H1 (cell line): Measurements from ENCODE around the gene CEACAM21. TPM values are rescaled to one million over a fixed set of nuclear protein-coding genes. Genes with fewer than 3 reads are reported as not detected.

Experiments used
- CTCF ChIA-PET: fragments of 300-600 bp; sonication (Branson Sonifier 250); formaldehyde crosslinking; loops from one replicate; lab custom pipeline; 2021; ENCODE audit not compliant: partially characterized antibody; lab: Charles Lee
- POLR2A ChIA-PET: fragments of 300-600 bp; sonication (Branson Sonifier 250); formaldehyde crosslinking; loops from one replicate; lab custom pipeline; 2021; ENCODE audit warnings: inconsistent platforms; ENCODE audit not compliant: partially characterized antibody; lab: Charles Lee
- DNase-seq, 2 experiments: peaks; one replicate each; pipeline versions ENCODE4 v3.0.0 to v3.0.0-alpha.2; 2010 to 2022; ENCODE audit warnings: low spot score in 2 of 2, low read depth in 1 of 2, mixed read lengths in 1 of 2
- FAIRE-seq: peaks from 2 replicates; lab custom pipeline; 2011; peaks lifted over from hg19 to GRCh38; lab: Jason Lieb, UNC
- H2AFZ ChIP-seq: 2 replicates; pipeline ENCODE4 v1.8.1; 2012; ENCODE audit warnings: low read length, inconsistent platforms
- H2AK5ac ChIP-seq: 2 replicates; pipeline ENCODE4 v1.6.1; 2013; ENCODE audit warnings: low read depth, low read length
- H2BK120ac ChIP-seq: replicated peaks from 2 replicates; pipeline ENCODE3; 2013; ENCODE audit warnings: low read depth, low read length, inconsistent platforms
- H2BK12ac ChIP-seq: 2 replicates; pipeline ENCODE4 v1.6.1; 2013; ENCODE audit warnings: low read depth, low read length
- H2BK15ac ChIP-seq: 2 replicates; pipeline ENCODE4 v1.6.1; 2013; ENCODE audit warnings: low read length
- H2BK20ac ChIP-seq: 2 replicates; pipeline ENCODE4 v1.6.1; 2013; ENCODE audit warnings: low read length
- H2BK5ac ChIP-seq: 2 replicates; pipeline ENCODE4 v1.6.1; 2013; ENCODE audit warnings: low read depth, low read length
- H3K14ac ChIP-seq: 2 replicates; pipeline ENCODE4 v1.6.1; 2013; ENCODE audit warnings: inconsistent platforms; ENCODE audit not compliant: insufficient read length
- H3K18ac ChIP-seq: 2 replicates; pipeline ENCODE4 v1.6.1; 2013; ENCODE audit warnings: low read length; ENCODE audit errors: extremely low read depth
- H3K23ac ChIP-seq: 2 replicates; pipeline ENCODE4 v1.6.1; 2013; ENCODE audit warnings: inconsistent platforms; ENCODE audit not compliant: insufficient read length
- H3K23me2 ChIP-seq: 2 replicates; pipeline ENCODE4 v1.6.1; 2013; ENCODE audit warnings: low read depth, low read length
- H3K27ac ChIP-seq: 2 replicates; pipeline ENCODE4 v1.6.1; 2011; ENCODE audit warnings: low read depth, low read length, inconsistent platforms
- H3K27me3 ChIP-seq, 4 experiments: replicated peaks in 1 of 4; 1 replicate in 1 of 4; 2 replicates in 3 of 4; pipeline versions ENCODE4 v1.6.1 to v1.8.1; 2011 to 2013; ENCODE audit warnings: low read length in 3 of 4, mild to moderate bottlenecking in 3 of 4, inconsistent platforms in 2 of 4, mixed read lengths in 2 of 4, moderate library complexity in 1 of 4; ENCODE audit not compliant: control insufficient read depth in 3 of 4, insufficient read depth in 3 of 4; ENCODE audit errors: extremely low read depth in 1 of 4
- H3K36me3 ChIP-seq, 4 experiments: 2 replicates each; pipeline versions ENCODE4 v1.6.1 to v1.8.1; 2011 to 2013; ENCODE audit warnings: mild to moderate bottlenecking in 4 of 4, low read length in 3 of 4, moderate library complexity in 2 of 4, control low read depth in 1 of 4, inconsistent platforms in 1 of 4; ENCODE audit not compliant: insufficient read depth in 4 of 4, control insufficient read depth in 2 of 4
- H3K4ac ChIP-seq: replicated peaks from 2 replicates; pipeline ENCODE3; 2013; ENCODE audit warnings: low read length, low read depth, mixed read lengths, inconsistent platforms; ENCODE audit not compliant: insufficient read length
- H3K4me1 ChIP-seq, 4 experiments: replicated peaks in 1 of 4; 1 replicate in 1 of 4; 2 replicates in 3 of 4; pipeline versions ENCODE4 v1.6.1 to v1.8.1; 2011 to 2013; ENCODE audit warnings: low read length in 3 of 4, inconsistent platforms in 2 of 4, mixed read lengths in 1 of 4; ENCODE audit not compliant: insufficient read depth in 4 of 4, control insufficient read depth in 3 of 4
- H3K4me2 ChIP-seq, 2 experiments: 2 replicates each; pipeline versions ENCODE4 v1.6.1 to v1.8.1; 2011 to 2013; ENCODE audit warnings: low read depth in 2 of 2, low read length in 2 of 2, control low read depth in 1 of 2, inconsistent platforms in 1 of 2, mild to moderate bottlenecking in 1 of 2; ENCODE audit not compliant: insufficient read depth in 1 of 2
- H3K4me3 ChIP-seq, 4 experiments: fragments of 200-600, 300-600 bp in 1 of 4; sonication (generic), shearing (Covaris generic), sonication (Bioruptor Twin) in 1 of 4; 2 replicates each; pipeline versions ENCODE4 v1.5.1 to v1.8.1; 2011 to 2016; ENCODE audit warnings: low read length in 4 of 4, low read depth in 3 of 4, control low read depth in 2 of 4, inconsistent platforms in 2 of 4, mild to moderate bottlenecking in 2 of 4, mixed read lengths in 1 of 4, moderate library complexity in 1 of 4; ENCODE audit not compliant: insufficient read depth in 2 of 4; ENCODE audit errors: extremely low read depth in 1 of 4
- H3K56ac ChIP-seq: replicated peaks from 2 replicates; pipeline ENCODE3; 2013; ENCODE audit warnings: low read depth, mild to moderate bottlenecking, mixed read lengths, low read length, inconsistent platforms; ENCODE audit not compliant: insufficient read length
- H3K79me1 ChIP-seq: 2 replicates; pipeline ENCODE4 v1.6.1; 2013; ENCODE audit warnings: low read depth, low read length, control low read depth
- H3K79me2 ChIP-seq, 2 experiments: 2 replicates each; pipeline versions ENCODE4 v1.6.1 to v1.8.1; 2012 to 2013; ENCODE audit warnings: low read length in 2 of 2, mild to moderate bottlenecking in 2 of 2, inconsistent platforms in 1 of 2; ENCODE audit not compliant: insufficient read depth in 2 of 2, control insufficient read depth in 1 of 2
- H3K9ac ChIP-seq, 4 experiments: replicated peaks in 1 of 4; 1 replicate in 1 of 4; 2 replicates in 3 of 4; pipeline versions ENCODE4 v1.6.1 to v1.8.1; 2011 to 2013; ENCODE audit warnings: low read depth in 3 of 4, low read length in 3 of 4, control low read depth in 2 of 4, mild to moderate bottlenecking in 2 of 4, moderate library complexity in 2 of 4, inconsistent platforms in 1 of 4; ENCODE audit errors: extremely low read depth in 1 of 4
- H3K9me3 ChIP-seq, 2 experiments: 2 replicates each; pipeline versions ENCODE4 v1.6.1 to v1.8.1; 2012 to 2013; ENCODE audit warnings: mild to moderate bottlenecking in 2 of 2, moderate library complexity in 2 of 2, control low read depth in 1 of 2, inconsistent platforms in 1 of 2, low read depth in 1 of 2, low read length in 1 of 2, mixed read lengths in 1 of 2; ENCODE audit not compliant: insufficient read depth in 2 of 2
- H4K20me1 ChIP-seq, 2 experiments: replicated peaks in 1 of 2; 2 replicates each; pipeline versions ENCODE3 to v1.8.1; 2011 to 2013; ENCODE audit warnings: inconsistent platforms in 2 of 2, low read length in 2 of 2, mild to moderate bottlenecking in 1 of 2; ENCODE audit not compliant: insufficient read depth in 2 of 2, control insufficient read depth in 1 of 2
- H4K5ac ChIP-seq: 2 replicates; pipeline ENCODE4 v1.6.1; 2013; ENCODE audit warnings: low read length, low read depth, mixed read lengths, inconsistent platforms; ENCODE audit not compliant: insufficient read length
- H4K8ac ChIP-seq: 2 replicates; pipeline ENCODE4 v1.8.0; 2013; ENCODE audit warnings: mild to moderate bottlenecking, moderate library complexity, low read length, inconsistent platforms; ENCODE audit not compliant: insufficient read depth; ENCODE audit errors: extremely low read depth
- H4K91ac ChIP-seq: replicated peaks from 2 replicates; pipeline ENCODE3; 2013; ENCODE audit warnings: low read length, mixed read lengths, inconsistent platforms; ENCODE audit not compliant: insufficient read length
- BRCA1 ChIP-seq: IDR thresholded peaks from 2 replicates; pipeline ENCODE4 v1.6.1; 2012; ENCODE audit warnings: low read depth, low read length, improper control_type of control experiment
- CBX8 ChIP-seq: fragments of 300-800, 300-1000 bp; sonication (generic); IDR thresholded peaks from 2 replicates; pipeline ENCODE4 v1.7.1; 2016; ENCODE audit warnings: low read depth, low read length, borderline replicate concordance
- NANOG ChIP-seq: IDR thresholded peaks from 2 replicates; pipeline ENCODE4 v1.6.1; 2011; ENCODE audit warnings: low read length, low read depth, mild to moderate bottlenecking, inconsistent platforms; ENCODE audit not compliant: insufficient read depth, poor library complexity, severe bottlenecking
- PHF8 ChIP-seq: fragments of 200-600 bp; sonication (generic); conservative IDR thresholded peaks from 2 replicates; pipeline ENCODE4 v1.7.1; 2012; ENCODE audit warnings: low read depth, mild to moderate bottlenecking, inconsistent platforms, low read length, moderate library complexity
- RBBP5 ChIP-seq: IDR thresholded peaks from 2 replicates; pipeline ENCODE4 v1.7.1; 2012; ENCODE audit warnings: low read depth, mild to moderate bottlenecking, inconsistent platforms, low read length, moderate library complexity, borderline replicate concordance
- RXRA ChIP-seq: IDR thresholded peaks from 2 replicates; pipeline ENCODE4 v1.6.1; 2011; ENCODE audit warnings: low read depth, mild to moderate bottlenecking, low read length, moderate library complexity; ENCODE audit not compliant: insufficient read depth
- SUZ12 ChIP-seq: fragments of 200-600 bp; sonication (generic); IDR thresholded peaks from 2 replicates; pipeline ENCODE4 v1.6.1; 2012; ENCODE audit warnings: mild to moderate bottlenecking, inconsistent platforms, low read length, moderate library complexity, mixed read lengths
- WGBS, 2 experiments: shearing (Covaris generic) in 1 of 2; methylation state at CpG; one replicate each; pipeline versions ENCODE4 v1.1.6 to v1.1.7; 2013 to 2015; ENCODE audit warnings: low lambda C conversion rate in 2 of 2, mixed read lengths in 2 of 2, inconsistent platforms in 1 of 2, low coverage in 1 of 2, missing lambda C conversion rate in 1 of 2; ENCODE audit not compliant: insufficient replicate concordance in 2 of 2, insufficient coverage in 1 of 2, insufficient read length in 1 of 2; ENCODE audit errors: extremely low coverage in 1 of 2, missing lambda C conversion rate in 1 of 2; 5-methylcytosine and 5-hydroxymethylcytosine counted together
- polyA plus RNA-seq, 7 experiments: library from polyadenylated mRNA; depleted of rRNA in 3 of 7; stranded (reverse) in 5 of 7; unstranded in 2 of 7; fragments of >200 nt in 5 of 7; fragments of 200-250 nt in 2 of 7; gene quantifications; 1 replicate in 5 of 7; 2 replicates in 1 of 7; 4 replicates in 1 of 7; pipeline versions ENCODE4 v1.2.1 to v1.2.3, GENCODE V29; 2011 to 2013; ENCODE audit warnings: missing spikeins in 2 of 7, mixed read lengths in 2 of 7
- total RNA-seq: library from RNA; stranded (reverse); fragmentation: NEBNext Ultra II Directional; extraction: Animal tissue kit (Norgen Biotek cat#: 25700); gene quantifications from 2 replicates; pipeline ENCODE4 v1.2.1, GENCODE V29; 2021
- TF ChIP-seq, protein P1 (sequence below): IDR thresholded peaks from 2 replicates; pipeline ENCODE4 v1.6.1; 2011; ENCODE audit warnings: low read length, improper control_type of control experiment

Gene CEACAM21
- total and polyA plus RNA-seq, 2 of the 8 experiments (the other 6 are each of a cell fraction or from before 2014, with no cell fraction given): not detected

DNA sequence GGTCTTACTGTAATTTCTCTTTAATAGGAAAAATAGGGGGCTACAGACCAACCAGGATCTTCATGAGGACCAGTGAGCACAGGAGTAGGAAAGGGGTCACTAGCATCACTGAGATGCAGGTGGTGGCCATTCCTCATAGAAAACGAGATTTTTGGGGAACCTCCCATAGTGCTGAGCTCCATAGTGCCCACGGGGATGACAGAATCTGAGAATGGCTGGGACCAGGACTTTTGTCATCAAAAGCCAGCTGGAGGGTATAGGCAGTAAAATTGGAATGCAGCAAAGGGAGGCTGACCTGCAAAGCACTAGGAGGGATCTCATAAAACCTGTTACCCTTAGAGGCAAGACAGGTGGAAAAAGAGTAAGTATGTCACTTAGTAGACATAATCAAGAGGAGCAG lies 28.4 kb upstream of the CEACAM21 start:
- ChIA-PET CTCF (interaction anchor here (1.1 to 4.8 kb wide), 5 partner anchors 8 to 51 kb away, joined by 3 to 34 read pairs (median 9); no protein-coding TSS in a partner anchor), POLR2A (interaction anchor here (1.0 kb wide), 1 partner anchor 8 kb away, joined by 3 read pairs; no protein-coding TSS in a partner anchor)
- whole genome bisulfite sequencing, 2 experiments: 72% methylated on average over 2 of the region's 2 CpGs; no CpG with 5 or more reads in 1 of the 2 experiments
- no peaks in the 10 kb centered on the region for H3K79me1 ChIP-seq
- no peak overlapping the region for H4K8ac ChIP-seq
- H3K56ac ChIP-seq: no peak overlapping the region
- no peak overlapping the region for H2BK5ac ChIP-seq
- H3K79me2 ChIP-seq: no peaks in the 10 kb centered on the region
- no peak overlapping the region; the same call in 1 of the 2 replicates for H2BK15ac ChIP-seq
- DNase-seq (no peak), FAIRE-seq (no peak)
- no peak overlapping the region for H3K4ac ChIP-seq
- H3K4me2 ChIP-seq: no peak overlapping the region
- no peak overlapping the region for H2AFZ ChIP-seq
- no peak overlapping the region for H2BK20ac ChIP-seq
- H4K20me1 ChIP-seq: no peaks in the 10 kb centered on the region
- no peak overlapping the region for H3K18ac ChIP-seq
- no peak overlapping the region for H3K27ac ChIP-seq
- no peak overlapping the region for H2BK12ac ChIP-seq
- no peak overlapping the region for H4K91ac ChIP-seq
- H3K14ac ChIP-seq: no peak overlapping the region
- H3K4me3 ChIP-seq: no peak overlapping the region
- no peaks in the 10 kb centered on the region for H3K36me3 ChIP-seq
- H3K27me3 ChIP-seq: no peaks in the 10 kb centered on the region; a peak in 1 of 7 replicates
- no peak overlapping the region for H3K23ac ChIP-seq
- H3K23me2 ChIP-seq: peaks cover 4% of the 10 kb centered on the region; the same call in 1 of the 2 replicates
- H2BK120ac ChIP-seq: no peak overlapping the region
- no peak overlapping the region for H3K9ac ChIP-seq
- no peak overlapping the region for H2AK5ac ChIP-seq
- peaks cover 0 to 5% (median 0%) of the 10 kb centered on the region in 4 experiments; a peak in 1 of 7 replicates for H3K4me1 ChIP-seq
- peaks cover 4 to 21% of the 10 kb centered on the region in 2 experiments; a peak in 2 of 4 replicates for H3K9me3 ChIP-seq
- H4K5ac ChIP-seq: no peak overlapping the region
- TF ChIP-seq, protein P1, sequence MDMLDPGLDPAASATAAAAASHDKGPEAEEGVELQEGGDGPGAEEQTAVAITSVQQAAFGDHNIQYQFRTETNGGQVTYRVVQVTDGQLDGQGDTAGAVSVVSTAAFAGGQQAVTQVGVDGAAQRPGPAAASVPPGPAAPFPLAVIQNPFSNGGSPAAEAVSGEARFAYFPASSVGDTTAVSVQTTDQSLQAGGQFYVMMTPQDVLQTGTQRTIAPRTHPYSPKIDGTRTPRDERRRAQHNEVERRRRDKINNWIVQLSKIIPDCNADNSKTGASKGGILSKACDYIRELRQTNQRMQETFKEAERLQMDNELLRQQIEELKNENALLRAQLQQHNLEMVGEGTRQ: no peak
- no peak for TF ChIP-seq BRCA1
- TF ChIP-seq SUZ12: no peak
- TF ChIP-seq RXRA: no peak
- TF ChIP-seq PHF8: no peak
- TF ChIP-seq CBX8: no peak
- no peak for TF ChIP-seq RBBP5
- no peak for TF ChIP-seq NANOG
